Astrocyte of the cerebellum (primary cell): Measurements from ENCODE around the gene NXPE1.

ENCODE experiments used
- DNase-seq: peaks from one replicate; pipeline ENCODE4 v3.0.0-alpha.2; 2011; ENCODE audit warnings: low read depth
- H3K4me3 ChIP-seq: 2 replicates; pipeline ENCODE4 v1.5.1; 2011; ENCODE audit warnings: mild to moderate bottlenecking, low read depth, low read length, moderate library complexity
- CTCF ChIP-seq: IDR thresholded peaks from 2 replicates; pipeline ENCODE4 v1.5.1; 2012; ENCODE audit warnings: low read length, low read depth, moderate library complexity, mild to moderate bottlenecking; ENCODE audit errors: missing control alignments
- in situ Hi-C: cut with HindIII; loops from 2 replicates; pipeline ENCODE4 v1.10.0; 2017; ENCODE audit warnings: low sequenced_read_pairs

The NXPE1 gene

GRCh38 chr11:114482114-114482513 is 77.6 kb downstream of the NXPE1 start:
- TF ChIP-seq CTCF = no peak
- no peak for DNase-seq
- no peak overlapping the region for H3K4me3 ChIP-seq
- in situ Hi-C loops = no loop called here

DNA sequence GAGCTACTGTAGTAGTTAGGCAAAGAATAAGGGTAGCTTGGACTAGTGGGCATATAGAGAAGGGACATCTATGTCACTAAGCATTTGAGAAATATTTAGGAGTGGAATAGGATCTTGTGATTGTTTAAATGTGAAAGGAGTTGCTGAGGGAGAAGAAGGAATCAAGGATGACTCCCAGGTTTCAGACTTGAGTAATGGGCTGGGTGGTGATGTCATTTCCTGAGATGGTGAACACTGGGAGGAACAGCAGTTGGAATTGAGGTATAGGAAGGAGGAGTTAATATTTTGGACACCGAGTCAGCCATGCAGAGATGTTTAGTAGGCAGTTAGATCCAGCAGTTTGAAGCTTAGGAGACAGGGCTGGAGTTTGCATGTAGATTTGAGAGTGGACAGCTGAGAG is 80.3 kb downstream of the NXPE1 start:
- TF ChIP-seq CTCF = no peak
- no peak overlapping the region for H3K4me3 ChIP-seq
- in situ Hi-C loops = no loop called here
- no peak for DNase-seq

DNA sequence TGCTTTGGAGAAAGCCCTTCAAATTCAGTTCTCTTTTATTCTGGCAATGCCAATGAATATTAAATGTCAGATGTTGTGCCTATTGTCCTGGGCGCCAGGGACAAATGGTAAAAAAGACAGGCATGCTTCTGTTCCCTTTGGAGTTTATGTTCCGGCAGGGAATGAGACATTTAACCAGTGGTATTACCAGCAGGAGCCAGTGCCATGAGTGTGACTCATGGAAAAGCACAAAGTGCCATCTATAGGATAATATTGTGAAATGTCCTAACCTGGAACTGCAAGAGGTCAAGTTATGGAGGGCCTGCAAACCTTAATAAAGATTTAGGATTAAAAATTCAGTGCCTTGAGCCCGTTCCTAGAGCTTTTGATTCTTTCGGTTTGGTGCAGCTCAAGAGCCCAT is 80.9 kb downstream of the NXPE1 start:
- no peak for DNase-seq
- no peak overlapping the region for H3K4me3 ChIP-seq
- in situ Hi-C loops = no loop called here
- TF ChIP-seq CTCF = no peak

DNA sequence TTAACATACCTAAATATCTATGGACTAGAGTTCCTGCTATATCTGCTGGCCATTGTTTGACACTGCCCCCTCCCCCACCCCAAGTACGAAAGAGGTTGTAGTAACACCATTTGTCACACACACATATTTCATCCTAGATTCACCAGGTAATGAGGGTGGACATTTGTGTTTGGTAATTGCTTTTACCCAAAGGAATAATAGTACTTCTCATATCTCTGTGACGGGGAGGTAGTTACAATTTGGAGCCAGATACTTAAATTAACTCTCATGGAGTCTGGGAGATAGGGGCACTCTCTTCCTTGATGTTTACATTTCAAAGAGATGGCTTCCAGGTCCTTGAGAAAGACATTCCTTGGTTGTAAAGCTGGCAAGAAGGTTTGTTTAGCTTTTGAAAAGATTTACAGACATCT is 81.7 kb downstream of the NXPE1 start:
- in situ Hi-C loops = no loop called here
- no peak overlapping the region for H3K4me3 ChIP-seq
- DNase-seq = no peak
- TF ChIP-seq CTCF = no peak

GRCh38 chr11:114472661-114473060 is 87.0 kb downstream of the NXPE1 start:
- no peak for TF ChIP-seq CTCF
- in situ Hi-C loops = no loop called here
- no peak for DNase-seq
- no peak overlapping the region for H3K4me3 ChIP-seq
